NCI-H526 (cell line): Measurements from ENCODE around the gene CLTCL1.
A peak's percentile ranks its signal among the peaks of the same experiment; 100 is the strongest.

ENCODE experiments used
- DNase-seq, 2 experiments: peaks; one replicate each; lab custom pipeline; 2025; lab: John Stamatoyannopoulos, UW

The CLTCL1 gene

DNA sequence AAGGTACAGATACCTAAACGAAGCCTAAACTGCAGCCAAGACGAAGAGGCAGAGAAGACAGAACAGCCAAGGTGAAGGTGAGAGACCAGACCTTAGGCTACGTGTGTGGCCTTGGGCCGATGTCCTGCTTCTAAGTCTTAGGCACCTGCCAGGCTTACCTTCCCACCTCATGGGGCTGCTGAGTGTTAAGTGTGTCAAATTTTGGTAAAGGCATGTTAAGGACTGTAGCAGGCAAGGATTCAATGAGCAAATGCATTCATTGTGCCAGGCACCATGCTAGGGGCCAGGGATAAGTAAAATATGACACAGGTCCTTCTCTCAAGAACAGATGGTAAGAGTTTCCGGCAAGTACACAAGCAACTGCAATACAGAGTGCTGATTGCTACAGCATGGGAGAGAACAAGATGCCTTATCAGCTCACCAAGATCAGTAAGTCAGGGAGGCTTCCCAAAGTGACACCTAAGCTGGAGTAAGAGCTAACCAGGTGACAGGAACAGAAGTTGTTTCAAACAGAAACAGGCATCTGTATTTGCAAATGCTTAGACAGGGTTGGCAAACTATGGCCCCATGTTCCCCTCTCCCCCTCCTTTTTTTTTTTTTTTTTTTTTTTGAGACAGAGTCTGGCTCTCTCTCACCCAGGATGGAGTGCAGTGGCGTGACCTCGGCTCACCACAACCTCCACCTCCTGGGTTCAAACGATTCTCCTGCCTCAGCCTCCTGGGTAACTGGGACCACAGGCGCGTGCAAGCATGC, 46.7 kb downstream of the CLTCL1 start:
- no peak for DNase-seq

DNA sequence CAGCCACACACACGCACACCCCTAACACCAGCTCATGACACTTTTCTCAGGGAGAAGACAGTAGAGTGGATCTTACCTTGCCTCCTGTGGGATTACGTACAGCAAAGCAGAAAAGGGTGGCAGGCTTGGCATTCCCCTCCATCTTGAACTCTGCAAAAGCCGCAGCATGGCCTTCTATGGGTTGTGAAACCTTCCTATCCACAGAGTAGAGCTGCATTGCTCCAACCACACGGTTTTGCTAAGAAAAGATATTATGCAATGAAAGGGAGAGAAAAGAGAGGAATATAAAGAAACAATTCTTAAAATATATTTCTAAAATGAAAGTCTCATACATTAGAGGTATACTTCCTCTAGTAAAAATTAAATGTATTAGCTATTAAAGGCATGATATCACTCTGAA, 48.8 kb downstream of the CLTCL1 start:
- no peak for DNase-seq

DNA sequence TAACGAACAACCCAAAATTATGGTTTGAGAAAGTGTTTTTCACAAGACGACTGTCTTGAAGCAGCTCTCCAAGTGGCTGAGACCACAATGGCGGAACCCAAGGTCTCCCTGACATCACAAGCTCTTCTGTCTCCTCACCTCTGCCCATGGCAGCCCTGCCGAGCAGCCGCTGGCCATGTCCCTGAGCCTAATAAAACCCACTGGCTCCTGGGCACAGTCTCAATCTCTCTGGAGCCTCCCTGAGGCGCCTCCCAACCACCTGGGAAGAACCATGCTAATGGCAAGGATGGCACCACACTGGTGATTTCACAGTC, 50.0 kb downstream of the CLTCL1 start:
- no peak for DNase-seq

DNA sequence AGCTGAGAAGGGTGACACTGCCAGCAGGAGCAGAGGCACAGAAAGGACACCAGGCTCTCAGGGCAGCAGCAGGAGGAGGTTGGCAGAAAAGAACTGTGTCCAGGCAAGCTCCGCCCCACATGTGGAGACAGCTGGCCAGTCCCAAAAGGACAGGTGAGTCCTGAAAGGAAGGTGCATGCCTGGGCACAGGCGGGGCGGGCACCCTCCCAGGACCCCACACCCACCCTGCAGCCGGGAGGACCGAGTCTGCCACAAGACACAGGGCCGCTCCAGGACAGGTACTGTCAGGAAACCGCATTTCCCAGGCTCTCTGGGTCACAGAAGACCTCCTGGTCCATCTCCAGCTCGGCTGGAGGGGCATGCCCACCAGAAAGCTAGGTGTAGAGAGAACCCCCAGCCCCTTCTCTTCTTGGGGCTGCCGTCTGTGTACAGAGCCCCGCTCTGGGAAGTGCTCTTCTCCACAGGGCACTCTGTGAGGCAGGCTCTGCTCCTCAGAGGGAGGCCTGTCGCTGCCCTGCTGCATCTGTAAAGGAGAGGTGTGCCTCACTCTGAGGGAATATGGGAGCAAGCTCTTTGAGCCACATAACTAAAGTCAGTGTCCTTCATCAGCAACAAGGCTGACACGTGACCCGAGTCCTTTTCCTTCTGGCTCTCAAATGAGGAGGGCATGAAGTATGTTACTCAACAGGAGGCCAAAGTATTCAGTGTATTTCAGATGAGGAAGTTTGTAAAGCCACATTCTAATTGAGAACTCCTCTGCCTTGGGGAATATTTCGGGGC, 50.5 kb downstream of the CLTCL1 start:
- DNase-seq, result no peak

DNA sequence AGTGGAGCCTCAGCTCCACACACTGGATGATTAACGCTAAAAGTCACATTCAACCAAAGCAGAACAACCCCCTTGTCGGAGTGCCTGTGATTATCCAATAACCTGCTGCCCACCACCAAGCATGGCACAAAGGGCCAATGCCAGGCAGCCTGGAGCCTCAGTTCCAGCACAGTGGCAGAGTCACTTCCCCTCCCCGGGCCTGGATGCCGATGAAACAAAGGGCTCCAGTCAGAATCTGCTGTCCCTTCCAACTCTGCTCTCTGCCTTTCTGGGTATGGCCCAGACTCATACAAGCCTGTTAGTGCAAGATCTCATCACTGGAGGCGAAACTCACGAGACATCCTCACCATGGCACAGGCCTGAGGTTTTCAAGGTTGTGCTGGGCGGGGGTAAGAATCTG, 52.1 kb downstream of the CLTCL1 start:
- DNase-seq, result no peak

DNA sequence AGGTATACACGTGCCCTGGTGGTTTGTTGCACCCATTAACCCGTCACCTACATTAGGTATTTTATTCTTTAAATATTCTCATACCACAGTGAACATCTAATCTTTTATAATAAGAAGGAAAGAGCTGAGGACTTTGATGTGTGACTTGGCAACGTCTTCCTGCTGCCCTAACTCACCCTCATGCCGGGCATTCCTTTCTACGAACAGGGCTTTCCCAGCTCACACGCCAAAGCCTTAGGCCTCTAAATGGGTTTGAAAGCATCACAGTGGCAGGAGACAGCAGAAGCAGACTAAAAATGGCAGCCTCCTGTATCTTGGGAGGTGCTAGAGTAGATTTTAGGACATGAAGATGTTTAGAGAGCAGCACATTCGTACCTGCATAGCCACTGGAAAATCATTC, 52.6 kb downstream of the CLTCL1 start:
- DNase-seq, result no peak

DNA sequence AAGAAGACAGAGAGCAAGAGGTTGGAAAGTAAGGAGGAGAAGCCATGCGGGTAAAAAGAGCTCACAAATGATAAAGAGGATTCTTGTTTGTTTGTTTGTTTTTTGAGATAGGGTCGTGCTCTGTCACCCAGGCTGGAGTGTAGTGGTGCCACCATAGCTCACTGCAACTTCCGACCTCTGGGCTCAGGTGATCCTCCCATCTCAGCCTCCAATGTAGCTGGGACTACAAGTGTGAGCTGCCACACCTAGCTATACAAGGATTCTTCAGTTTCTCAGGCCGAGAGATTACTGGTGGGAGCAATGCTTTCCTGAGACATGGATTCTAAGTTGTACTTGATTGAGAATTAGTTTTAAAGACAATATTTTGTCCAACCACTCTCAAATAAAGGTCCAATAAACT, 55.6 kb downstream of the CLTCL1 start:
- DNase-seq, result no peak

DNA sequence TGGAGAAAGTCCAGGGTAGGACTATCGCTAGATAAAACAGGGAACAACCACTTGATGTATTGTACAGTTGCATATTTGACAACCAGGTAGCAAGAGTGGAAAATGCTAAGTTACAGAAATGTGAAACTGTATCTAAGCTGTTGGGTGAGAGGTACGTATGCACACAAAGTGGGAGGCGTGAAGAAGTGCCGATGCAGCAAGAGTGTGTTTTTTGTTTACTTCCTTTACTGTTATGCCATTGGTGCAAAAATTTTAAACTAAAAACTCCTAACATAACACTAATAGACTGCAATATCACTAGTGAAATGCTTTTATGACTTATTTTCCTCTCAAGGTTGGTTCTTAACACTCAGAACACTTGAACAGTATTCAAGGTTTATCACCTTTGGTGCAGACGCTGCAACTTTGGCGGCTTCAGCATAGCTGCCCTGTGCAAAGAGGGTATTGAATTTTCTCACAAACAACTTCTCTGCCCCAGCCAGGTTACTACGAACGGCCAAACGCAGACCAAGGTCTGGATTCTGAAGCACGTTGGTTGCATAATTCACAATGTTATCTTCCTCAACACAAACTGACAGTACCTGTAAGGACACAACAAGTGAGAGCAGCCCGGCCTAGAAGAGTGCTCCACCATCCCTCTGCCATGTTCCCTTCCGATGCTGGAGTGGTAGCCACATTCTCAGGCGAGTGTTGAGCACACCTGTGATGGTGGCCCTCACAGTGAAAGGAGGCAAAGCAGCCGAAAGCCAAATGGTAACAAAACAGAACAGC, 57.2 kb downstream of the CLTCL1 start:
- no peak for DNase-seq

DNA sequence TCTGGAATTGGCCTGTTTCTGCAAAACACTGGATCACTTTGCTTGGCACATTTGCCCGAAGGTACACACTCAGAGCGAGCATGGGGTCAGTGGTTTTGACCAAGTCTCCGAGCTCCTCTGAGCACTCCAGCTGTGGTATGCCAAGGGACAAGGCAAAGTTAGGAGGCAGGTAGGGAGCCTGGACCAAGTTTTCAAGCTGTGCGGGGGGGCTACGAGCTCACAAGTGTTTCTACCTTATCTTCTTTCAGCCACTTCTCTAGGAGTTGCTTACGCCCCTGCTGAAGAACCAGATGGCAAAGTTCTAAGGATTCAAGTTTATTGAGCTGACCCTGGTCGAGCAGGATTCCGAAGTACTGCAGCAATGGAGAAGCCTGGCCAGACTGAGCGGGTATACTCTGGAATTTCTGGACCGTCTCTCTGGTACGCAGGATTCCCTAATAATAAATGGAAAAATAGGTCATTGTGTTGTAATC, 58.3 kb downstream of the CLTCL1 start:
- no peak for DNase-seq

DNA sequence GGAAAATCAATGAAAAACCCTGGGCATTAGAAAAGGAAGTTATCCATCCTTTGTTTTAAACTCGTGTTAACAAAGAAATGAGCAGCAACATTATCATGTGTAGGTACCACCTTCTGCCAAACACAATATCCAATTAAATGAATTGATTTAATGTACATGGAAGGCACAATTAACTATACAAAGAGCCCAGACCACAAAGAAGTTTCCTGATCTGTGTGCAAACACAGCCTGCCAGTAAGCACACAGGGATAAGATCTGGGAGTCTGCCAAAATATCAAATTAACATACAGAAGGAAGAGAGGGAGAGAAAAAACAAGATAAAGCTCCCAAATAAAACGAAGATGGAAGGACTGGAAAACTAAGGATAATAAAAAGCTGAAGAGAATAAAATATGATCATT, 58.9 kb downstream of the CLTCL1 start:
- DNase-seq, result no peak

DNA sequence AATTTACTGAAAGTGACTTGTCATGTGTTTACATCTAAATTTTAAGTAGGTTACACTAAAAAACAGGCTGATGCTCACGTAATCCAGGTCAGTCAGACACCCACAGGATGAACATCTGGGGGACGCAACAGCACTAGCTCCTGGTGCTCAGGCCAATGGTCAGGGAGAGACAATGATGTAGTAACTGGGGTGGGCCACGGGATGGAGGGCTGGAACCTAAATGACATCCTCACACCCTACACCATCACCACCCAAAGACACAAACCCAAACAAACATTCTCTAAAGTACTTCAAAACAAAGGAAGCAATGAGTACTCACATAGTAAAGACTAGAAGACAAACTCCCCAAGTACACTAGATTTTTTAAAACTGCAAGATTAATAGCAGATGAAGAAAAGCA, 59.5 kb downstream of the CLTCL1 start:
- DNase-seq, result no peak

DNA sequence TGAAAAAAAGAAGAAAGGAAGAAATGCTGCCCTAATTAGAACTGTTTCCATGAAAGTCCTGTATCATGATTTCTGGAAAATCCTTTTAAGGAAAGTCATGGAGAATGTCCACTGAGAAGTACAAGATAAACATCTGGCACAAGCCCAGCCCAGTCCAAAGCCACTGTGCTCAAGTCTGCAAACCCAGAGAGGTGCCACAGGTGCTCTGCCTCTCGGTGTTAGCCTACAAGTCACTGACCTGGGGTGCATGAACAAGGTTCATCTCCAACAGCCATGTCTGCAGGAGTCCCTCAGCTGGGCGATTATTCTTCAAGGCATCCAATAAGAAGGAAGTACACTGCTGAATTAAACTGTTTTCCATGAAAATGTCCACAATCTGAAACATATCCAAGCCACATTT, 61.9 kb downstream of the CLTCL1 start:
- DNase-seq, result no peak

DNA sequence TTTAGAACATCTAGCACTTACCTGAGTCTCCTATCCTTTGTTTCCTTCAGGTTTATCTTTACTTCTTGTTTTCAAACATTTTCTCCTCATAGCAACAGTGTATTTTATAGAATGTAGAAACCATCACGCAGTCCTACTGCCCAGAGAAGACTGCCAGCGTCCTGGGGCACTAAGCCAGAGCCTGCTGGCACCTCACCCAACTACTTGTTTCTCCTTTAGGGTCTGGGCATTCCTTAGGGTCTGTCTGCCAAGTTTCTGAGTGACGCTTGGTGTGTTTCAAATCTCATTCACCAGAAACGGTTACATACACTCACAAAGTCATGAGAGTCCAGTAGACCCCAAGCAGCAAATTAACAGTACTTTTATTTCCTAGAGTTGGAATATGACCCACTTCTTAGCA, 63.3 kb downstream of the CLTCL1 start:
- no peak for DNase-seq

DNA sequence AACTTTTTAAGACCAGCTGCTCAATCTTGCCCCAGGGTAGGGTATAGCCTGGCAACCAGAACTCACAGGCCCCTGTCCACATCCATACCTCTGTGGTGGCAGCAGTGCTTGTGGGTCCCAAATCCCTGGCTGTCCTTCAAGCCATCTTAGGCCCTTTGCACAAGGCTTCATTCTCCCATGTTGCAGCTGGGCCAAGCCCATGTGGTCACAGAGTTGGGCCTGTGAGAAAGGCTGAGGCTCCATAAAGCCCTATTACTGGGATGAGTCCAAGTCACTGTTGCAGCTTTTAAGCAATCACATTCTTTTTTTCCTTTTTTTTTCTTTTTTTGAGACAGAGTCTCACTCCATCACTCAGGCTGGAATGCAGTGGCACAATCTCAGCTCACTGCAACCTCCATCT, 65.1 kb downstream of the CLTCL1 start:
- DNase-seq, result no peak

DNA sequence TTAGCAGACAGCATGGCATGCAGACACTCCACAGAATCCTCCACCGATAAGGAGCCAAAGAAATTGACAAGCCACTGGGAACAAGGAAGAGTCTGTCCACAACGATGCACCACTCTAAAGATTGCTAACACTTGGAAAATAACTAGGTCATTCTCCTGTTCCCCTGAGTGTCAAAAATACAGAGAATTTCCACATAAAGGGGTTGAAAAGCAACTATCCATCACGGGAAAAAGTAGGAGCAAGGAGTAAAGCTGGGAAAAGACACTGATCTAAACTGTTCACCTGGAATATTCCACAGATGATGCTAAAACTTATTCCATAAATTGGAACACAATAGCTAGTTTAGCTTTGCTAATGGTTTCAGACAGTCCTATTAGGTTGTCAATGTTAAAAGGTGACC, 66.0 kb downstream of the CLTCL1 start:
- DNase-seq, result no peak

DNA sequence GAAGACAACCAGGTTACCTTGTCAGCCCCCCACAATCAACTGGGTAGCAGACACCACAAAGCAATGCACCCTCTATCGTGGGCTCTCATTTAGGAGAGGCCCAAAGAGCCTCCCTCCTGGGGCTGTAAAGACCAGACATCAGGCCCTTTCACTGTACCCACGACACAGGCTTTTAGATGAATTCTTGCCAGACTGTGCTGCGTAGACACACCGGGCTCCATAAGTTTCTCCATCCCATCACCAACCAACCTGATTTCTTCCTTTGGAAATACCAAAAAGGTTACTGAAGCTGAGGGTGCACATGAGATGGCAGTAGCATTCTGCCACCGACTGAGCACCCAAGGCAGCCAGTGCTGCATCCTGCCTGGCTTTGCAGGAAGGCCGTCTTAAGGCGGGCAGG, 66.5 kb downstream of the CLTCL1 start:
- no peak for DNase-seq

DNA sequence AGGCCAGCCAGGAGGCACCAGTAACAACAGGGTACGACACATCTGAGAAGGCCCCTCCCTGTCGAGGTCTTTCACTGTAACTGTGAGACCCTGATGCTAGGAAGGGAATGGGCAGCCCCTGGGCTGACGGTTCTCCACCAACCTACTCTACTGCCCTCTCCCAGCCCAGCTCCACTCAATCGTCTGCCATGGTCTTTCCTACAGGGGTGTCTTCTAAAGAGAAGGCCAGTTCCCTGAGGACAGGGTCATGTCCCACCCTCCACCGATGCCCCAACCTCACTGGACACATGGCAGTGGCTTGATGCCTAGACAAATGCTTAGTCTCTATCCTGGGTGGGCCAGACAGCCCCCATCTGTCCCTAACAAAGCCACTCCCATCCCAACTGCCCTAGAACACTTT, 67.0 kb downstream of the CLTCL1 start:
- no peak for DNase-seq

DNA sequence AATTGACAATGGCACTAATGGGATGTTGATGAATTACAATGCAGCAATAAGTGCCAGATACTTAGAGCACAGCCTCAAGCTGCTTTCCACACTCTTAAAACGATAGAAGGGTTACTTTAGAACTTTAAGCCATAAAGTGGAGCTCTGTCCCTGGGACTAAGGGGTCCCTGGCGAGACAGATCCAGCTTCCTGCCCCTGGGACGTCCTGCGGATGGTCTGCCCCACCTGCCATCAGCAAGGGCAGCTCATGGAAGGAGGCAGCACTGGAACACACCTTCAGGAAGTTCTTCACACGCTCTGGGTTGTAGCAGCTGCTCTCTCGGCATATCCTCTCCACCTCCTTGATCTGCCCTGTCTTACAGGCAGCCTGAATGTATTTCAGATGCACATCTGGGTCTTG, 67.9 kb downstream of the CLTCL1 start:
- DNase-seq, result no peak

DNA sequence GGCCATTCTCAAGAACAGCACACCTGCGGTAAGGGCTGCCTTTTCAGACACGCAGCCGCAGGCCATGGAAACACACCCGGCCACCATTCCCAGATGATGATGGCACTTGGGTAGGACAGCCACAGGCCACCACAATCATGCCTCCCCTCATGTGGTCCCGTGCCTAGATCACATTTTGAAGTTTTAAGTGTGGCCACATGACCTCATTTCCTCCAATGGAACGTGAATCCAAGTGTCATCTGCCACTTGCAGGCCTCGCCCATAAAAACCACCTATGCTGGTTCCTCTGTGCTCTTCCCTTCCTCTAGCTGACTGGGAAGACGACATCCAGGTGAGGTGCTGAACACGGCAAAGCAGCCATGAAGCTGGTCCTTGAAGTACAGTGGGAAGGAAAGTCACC, 68.4 kb downstream of the CLTCL1 start:
- DNase-seq, result no peak

DNA sequence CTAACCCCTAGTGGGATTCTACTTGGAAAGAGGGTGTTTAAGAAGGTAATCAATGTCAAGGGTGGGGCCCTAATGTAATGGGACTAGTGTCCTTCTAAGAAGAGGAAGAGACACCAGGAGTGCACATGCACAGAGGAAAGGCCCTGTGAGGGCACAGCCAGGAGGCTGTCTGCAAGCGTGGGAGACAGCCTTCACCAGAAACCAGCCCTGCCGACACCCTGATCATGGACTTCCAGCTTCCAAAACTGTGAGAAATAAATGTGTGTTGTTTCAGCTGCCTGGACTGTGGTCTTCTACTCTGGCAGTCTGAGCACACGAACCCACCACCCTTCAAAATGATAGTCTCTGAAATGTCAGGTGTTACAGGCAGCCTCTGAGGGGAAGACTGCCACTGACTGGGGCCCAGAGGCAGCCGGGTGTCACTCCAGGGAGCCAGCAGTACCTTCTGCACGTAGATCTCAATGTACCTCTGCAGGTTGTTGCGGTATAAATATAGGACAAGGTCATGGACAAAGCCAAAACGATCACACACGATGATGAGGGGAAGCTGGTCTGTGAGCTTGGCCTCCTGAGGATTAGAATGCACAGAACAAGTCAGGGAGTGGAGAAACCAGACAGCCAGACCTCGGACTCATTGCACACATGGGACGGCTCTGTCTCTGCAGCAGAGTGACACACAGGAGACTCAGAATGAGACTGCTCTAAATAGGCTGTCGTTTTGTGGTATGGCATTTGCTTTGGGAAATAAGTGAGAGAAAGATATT, 69.1 kb downstream of the CLTCL1 start:
- no peak for DNase-seq

DNA sequence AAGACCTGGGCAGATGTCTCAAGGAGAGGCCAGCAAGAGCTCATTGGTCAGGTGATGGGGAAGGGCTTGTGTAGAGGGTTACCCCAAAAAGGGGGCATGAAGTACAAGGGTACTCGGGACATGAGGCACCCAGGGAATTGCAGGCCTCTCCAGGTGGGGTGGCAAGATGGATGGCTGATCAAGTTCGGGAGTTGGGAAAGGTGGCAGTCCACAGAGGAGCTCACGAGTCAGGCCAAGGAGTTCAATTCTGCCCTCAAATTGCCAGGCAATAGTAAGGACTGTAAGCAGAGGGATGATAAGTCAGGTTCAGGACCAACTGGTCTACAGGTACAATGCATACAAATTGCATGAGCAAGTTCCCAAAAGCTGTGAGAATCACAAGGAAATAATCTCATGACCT, 70.7 kb downstream of the CLTCL1 start:
- no peak for DNase-seq

DNA sequence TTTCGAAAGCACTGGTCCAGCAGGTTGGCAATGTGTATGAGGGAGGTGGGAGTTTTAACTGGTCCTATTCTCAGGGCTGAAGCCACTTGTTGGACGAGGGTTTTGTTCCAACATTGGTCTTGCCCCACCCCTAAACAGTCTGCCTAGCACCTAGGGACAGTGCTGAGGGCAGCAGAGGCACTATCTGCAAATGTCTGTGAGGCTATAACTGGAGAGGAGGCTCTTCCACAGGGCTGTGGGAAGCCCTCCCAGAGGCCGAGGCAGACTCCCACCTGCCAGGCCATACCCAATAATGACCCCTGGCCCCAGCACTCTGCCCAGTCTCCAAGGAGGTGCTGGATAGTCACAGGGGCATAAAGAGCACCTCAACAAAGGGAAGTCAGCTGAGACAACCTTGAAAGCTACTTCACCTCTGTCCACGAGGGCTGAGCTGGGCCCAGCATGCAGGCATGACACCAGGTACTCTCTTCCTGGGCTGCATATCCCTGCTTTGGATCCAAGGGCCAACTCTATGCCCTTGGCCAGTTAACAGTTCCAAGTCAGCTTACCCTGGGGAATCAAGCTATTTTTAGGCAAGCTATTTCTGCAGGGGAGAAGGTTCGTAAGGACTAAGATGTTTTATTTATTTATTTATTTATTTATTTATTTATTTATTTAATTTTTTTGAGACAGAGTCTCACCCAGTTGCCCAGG, 72.8 kb downstream of the CLTCL1 start:
- peak in 1 of 2 experiments; percentile 1 for DNase-seq
